Mucosa of rectum (tissue), 2 donors: Measurements from ENCODE around the gene PRKAG2.

ENCODE experiments used
- H3K27ac ChIP-seq, 2 donors: one replicate each; pipeline ENCODE4 v1.7.0; 2013; ENCODE audit warnings: inconsistent platforms in 2 of 2, low read depth in 2 of 2, low read length in 2 of 2
- H3K27me3 ChIP-seq, 2 donors: one replicate each; pipeline ENCODE4 v1.7.0; 2013; ENCODE audit warnings: low read length in 2 of 2; ENCODE audit not compliant: control insufficient read depth in 2 of 2, insufficient read depth in 2 of 2
- H3K36me3 ChIP-seq, 2 donors: one replicate each; pipeline ENCODE4 v1.7.0; 2013; ENCODE audit warnings: low read length in 2 of 2; ENCODE audit not compliant: control insufficient read depth in 2 of 2, insufficient read depth in 2 of 2
- H3K4me1 ChIP-seq, 2 donors: one replicate each; pipeline ENCODE4 v1.7.0; 2013; ENCODE audit warnings: low read length in 2 of 2, mild to moderate bottlenecking in 1 of 2; ENCODE audit not compliant: control insufficient read depth in 2 of 2, insufficient read depth in 2 of 2
- H3K4me3 ChIP-seq, 2 donors: one replicate each; pipeline ENCODE4 v1.7.0; 2013; ENCODE audit warnings: low read length in 2 of 2
- H3K9ac ChIP-seq, 2 donors: one replicate each; pipeline ENCODE4 v1.7.0; 2013; ENCODE audit warnings: low read length in 2 of 2, low read depth in 1 of 2, mild to moderate bottlenecking in 1 of 2
- H3K9me3 ChIP-seq, 2 donors: one replicate each; pipeline ENCODE4 v1.7.0; 2013; ENCODE audit warnings: low read length in 2 of 2; ENCODE audit not compliant: control insufficient read depth in 2 of 2
- donor health status: healthy.
- donor health status: Normal muscosa, but diverticular disease.

PRKAG2 gene

GRCh38 chr7:151776446-151776845 lies 100.5 kb downstream of the PRKAG2 start:
- Histone ChIP-seq H3K4me1 (no peaks in the 10 kb centered on the region), H3K4me3 (no peak overlapping the region), H3K27me3 (no peaks in the 10 kb centered on the region), H3K36me3 (peaks cover 21 to 22% of the 10 kb centered on the region in 2 donors), H3K9ac (no peak overlapping the region), H3K9me3 (no peaks in the 10 kb centered on the region), H3K27ac (no peak overlapping the region)

- H3K27ac ChIP-seq: no peak overlapping the region
- H3K9ac ChIP-seq: no peak overlapping the region
- no peaks in the 10 kb centered on the region for H3K4me1 ChIP-seq
- peaks cover 18 to 26% of the 10 kb centered on the region in 2 donors for H3K36me3 ChIP-seq
- H3K27me3 ChIP-seq: no peaks in the 10 kb centered on the region
- H3K9me3 ChIP-seq: no peaks in the 10 kb centered on the region
- H3K4me3 ChIP-seq: no peak overlapping the region
Observed at GRCh38 chr7:151775547-151776443, 101.1 kb downstream of the PRKAG2 start.

GRCh38 chr7:151774951-151775350 lies 102.0 kb downstream of the PRKAG2 start:
- no peaks in the 10 kb centered on the region for H3K27me3 ChIP-seq
- H3K4me1 ChIP-seq: no peaks in the 10 kb centered on the region
- no peaks in the 10 kb centered on the region for H3K9me3 ChIP-seq
- H3K9ac ChIP-seq: no peak overlapping the region
- peaks cover 13 to 27% of the 10 kb centered on the region in 2 donors for H3K36me3 ChIP-seq
- no peak overlapping the region for H3K27ac ChIP-seq
- H3K4me3 ChIP-seq: no peak overlapping the region

GRCh38 chr7:151773797-151774196 lies 103.1 kb downstream of the PRKAG2 start:
- Histone ChIP-seq H3K36me3 (peaks cover 7 to 22% of the 10 kb centered on the region in 2 donors), H3K27me3 (no peaks in the 10 kb centered on the region), H3K4me1 (no peaks in the 10 kb centered on the region), H3K4me3 (no peak overlapping the region), H3K9me3 (no peaks in the 10 kb centered on the region), H3K27ac (no peak overlapping the region), H3K9ac (no peak overlapping the region)

- Histone ChIP-seq H3K4me1 (no peaks in the 10 kb centered on the region), H3K9ac (no peak overlapping the region), H3K27ac (no peak overlapping the region), H3K4me3 (no peak overlapping the region), H3K9me3 (no peaks in the 10 kb centered on the region), H3K27me3 (no peaks in the 10 kb centered on the region), H3K36me3 (peaks cover 3 to 31% of the 10 kb centered on the region in 2 donors)
Observed at GRCh38 chr7:151770232-151770631, 106.7 kb downstream of the PRKAG2 start.

GRCh38 chr7:151769188-151769821 lies 107.6 kb downstream of the PRKAG2 start:
- Histone ChIP-seq H3K4me1 (no peaks in the 10 kb centered on the region), H3K27me3 (no peaks in the 10 kb centered on the region), H3K4me3 (no peak overlapping the region), H3K9me3 (no peaks in the 10 kb centered on the region), H3K36me3 (peaks cover 2 to 30% of the 10 kb centered on the region in 2 donors), H3K27ac (peak overlapping the region in 1 of 2 donors; percentile 20), H3K9ac (no peak overlapping the region)

- Histone ChIP-seq H3K9me3 (no peaks in the 10 kb centered on the region), H3K27me3 (no peaks in the 10 kb centered on the region), H3K27ac (peak overlapping the region in 1 of 2 donors; percentile 6), H3K4me3 (no peak overlapping the region), H3K9ac (no peak overlapping the region), H3K4me1 (no peaks in the 10 kb centered on the region), H3K36me3 (peaks cover 2 to 28% of the 10 kb centered on the region in 2 donors)
Observed at GRCh38 chr7:151768805-151769187, 108.1 kb downstream of the PRKAG2 start.

- H3K9me3 ChIP-seq: no peaks in the 10 kb centered on the region
- H3K27me3 ChIP-seq: no peaks in the 10 kb centered on the region
- H3K27ac ChIP-seq: no peak overlapping the region
- H3K9ac ChIP-seq: no peak overlapping the region
- H3K4me3 ChIP-seq: no peak overlapping the region
- H3K4me1 ChIP-seq: no peaks in the 10 kb centered on the region
- H3K36me3 ChIP-seq: peaks cover 2 to 28% of the 10 kb centered on the region in 2 donors
Observed at GRCh38 chr7:151767557-151767956, 109.4 kb downstream of the PRKAG2 start.

- Histone ChIP-seq H3K27ac (no peak overlapping the region), H3K9ac (no peak overlapping the region), H3K27me3 (no peaks in the 10 kb centered on the region), H3K9me3 (no peaks in the 10 kb centered on the region), H3K36me3 (peaks cover 6 to 11% of the 10 kb centered on the region in 2 donors), H3K4me1 (no peaks in the 10 kb centered on the region), H3K4me3 (no peak overlapping the region)
Observed at GRCh38 chr7:151764056-151764920, 112.6 kb downstream of the PRKAG2 start.
